Nephron (organoid): Measurements from ENCODE around the gene PLEKHG2.

ENCODE experiments used
- H3K27ac Mint-ChIP-seq, 3 experiments: 2 replicates each; pipeline ENCODE4 v1.8.0; 2020; ENCODE audit warnings: mixed read lengths in 3 of 3, mild to moderate bottlenecking in 2 of 3, moderate library complexity in 1 of 3
- H3K27me3 Mint-ChIP-seq: 2 replicates; pipeline ENCODE4 v1.8.0; 2021; ENCODE audit warnings: low read depth, mild to moderate bottlenecking, moderate library complexity, mixed read lengths
- H3K36me3 Mint-ChIP-seq: 2 replicates; pipeline ENCODE4 v1.8.0; 2020; ENCODE audit warnings: low read depth, mixed read lengths
- H3K4me1 Mint-ChIP-seq: 2 replicates; pipeline ENCODE4 v1.8.0; 2020; ENCODE audit warnings: mixed read lengths
- H3K4me3 Mint-ChIP-seq, 3 experiments: 2 replicates each; pipeline ENCODE4 v1.8.0; 2020; ENCODE audit warnings: mild to moderate bottlenecking in 3 of 3, mixed read lengths in 3 of 3, moderate library complexity in 2 of 3
- H3K9me3 Mint-ChIP-seq: 2 replicates; pipeline ENCODE4 v1.8.0; 2020; ENCODE audit warnings: mixed read lengths
- TF ChIP-seq, protein P1 (sequence below), 3 experiments: fragments of 200-600 bp; sonication (generic); IDR thresholded peaks; one replicate each; pipeline ENCODE4 v1.5.0; 2021; ENCODE audit warnings: antibody characterized with exemption in 3 of 3; ENCODE audit not compliant: unreplicated experiment in 3 of 3

Gene PLEKHG2

DNA sequence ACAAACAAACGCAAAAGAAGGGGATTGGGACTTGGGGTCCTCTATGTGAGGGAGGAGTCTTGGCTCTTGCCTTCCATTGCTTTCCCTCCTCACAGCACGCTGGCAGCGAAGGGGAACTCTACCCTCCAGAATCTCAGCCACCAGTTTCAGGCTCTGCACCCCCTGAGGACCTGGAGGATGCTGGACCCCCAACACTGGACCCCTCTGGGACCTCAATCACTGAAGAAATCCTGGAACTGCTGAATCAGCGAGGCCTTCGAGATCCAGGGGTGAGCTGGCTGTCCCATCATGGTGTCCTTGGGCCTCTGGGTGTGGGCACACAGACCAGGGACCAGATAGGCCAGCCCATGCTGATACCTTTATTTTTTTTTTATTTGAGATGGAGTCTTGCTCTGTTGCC is 9.6 kb downstream of the PLEKHG2 start:
- H3K9me3 Mint-ChIP-seq: no peaks in the 10 kb centered on the region
- H3K36me3 Mint-ChIP-seq: peaks cover 59% of the 10 kb centered on the region
- H3K27ac Mint-ChIP-seq: no peak overlapping the region
- TF ChIP-seq, protein P1, sequence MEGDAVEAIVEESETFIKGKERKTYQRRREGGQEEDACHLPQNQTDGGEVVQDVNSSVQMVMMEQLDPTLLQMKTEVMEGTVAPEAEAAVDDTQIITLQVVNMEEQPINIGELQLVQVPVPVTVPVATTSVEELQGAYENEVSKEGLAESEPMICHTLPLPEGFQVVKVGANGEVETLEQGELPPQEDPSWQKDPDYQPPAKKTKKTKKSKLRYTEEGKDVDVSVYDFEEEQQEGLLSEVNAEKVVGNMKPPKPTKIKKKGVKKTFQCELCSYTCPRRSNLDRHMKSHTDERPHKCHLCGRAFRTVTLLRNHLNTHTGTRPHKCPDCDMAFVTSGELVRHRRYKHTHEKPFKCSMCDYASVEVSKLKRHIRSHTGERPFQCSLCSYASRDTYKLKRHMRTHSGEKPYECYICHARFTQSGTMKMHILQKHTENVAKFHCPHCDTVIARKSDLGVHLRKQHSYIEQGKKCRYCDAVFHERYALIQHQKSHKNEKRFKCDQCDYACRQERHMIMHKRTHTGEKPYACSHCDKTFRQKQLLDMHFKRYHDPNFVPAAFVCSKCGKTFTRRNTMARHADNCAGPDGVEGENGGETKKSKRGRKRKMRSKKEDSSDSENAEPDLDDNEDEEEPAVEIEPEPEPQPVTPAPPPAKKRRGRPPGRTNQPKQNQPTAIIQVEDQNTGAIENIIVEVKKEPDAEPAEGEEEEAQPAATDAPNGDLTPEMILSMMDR (IDR thresholded peaks at IDR 0.05; ENCODE audit: unreplicated experiment in 3 of 3): no peak
- no peak overlapping the region for H3K4me3 Mint-ChIP-seq
- no peaks in the 10 kb centered on the region for H3K27me3 Mint-ChIP-seq
- peaks cover 12% of the 10 kb centered on the region for H3K4me1 Mint-ChIP-seq

DNA sequence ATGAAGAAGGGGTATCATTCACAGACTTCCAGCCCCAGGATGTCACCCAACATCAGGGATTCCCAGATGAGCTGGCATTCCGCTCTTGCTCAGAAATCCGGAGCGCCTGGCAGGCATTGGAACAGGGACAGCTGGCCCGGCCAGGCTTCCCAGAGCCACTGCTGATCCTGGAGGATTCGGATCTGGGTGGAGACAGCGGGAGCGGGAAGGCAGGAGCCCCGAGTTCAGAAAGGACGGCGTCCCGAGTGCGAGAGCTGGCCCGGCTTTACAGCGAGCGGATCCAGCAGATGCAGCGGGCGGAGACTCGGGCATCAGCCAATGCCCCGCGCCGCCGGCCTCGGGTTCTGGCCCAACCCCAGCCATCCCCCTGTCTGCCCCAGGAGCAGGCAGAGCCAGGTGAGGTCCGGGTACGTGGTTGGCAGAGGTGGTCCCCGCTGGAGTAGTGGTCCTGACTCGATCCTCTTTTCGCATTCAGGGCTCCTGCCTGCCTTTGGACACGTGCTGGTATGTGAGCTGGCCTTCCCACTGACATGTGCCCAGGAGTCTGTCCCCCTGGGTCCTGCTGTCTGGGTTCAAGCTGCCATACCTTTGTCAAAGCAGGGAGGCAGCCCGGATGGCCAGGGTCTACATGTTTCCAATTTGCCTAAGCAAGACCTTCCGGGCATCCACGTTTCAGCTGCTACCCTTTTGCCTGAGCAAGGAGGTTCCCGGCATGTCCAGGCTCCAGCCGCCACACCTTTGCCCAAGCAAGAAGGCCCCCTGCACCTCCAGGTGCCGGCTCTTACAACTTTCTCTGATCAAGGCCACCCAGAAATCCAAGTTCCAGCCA is 11.0 kb downstream of the PLEKHG2 start:
- Mint-ChIP-seq H3K27ac (peak overlapping the region in 2 of 3 experiments; percentile 35 to 42), H3K4me1 (peaks cover 17% of the 10 kb centered on the region), H3K36me3 (peaks cover 48% of the 10 kb centered on the region), H3K9me3 (no peaks in the 10 kb centered on the region), H3K27me3 (no peaks in the 10 kb centered on the region), H3K4me3 (no peak overlapping the region)
- TF ChIP-seq, protein P1 (IDR thresholded peaks at IDR 0.05; ENCODE audit: unreplicated experiment in 3 of 3): no peak

DNA sequence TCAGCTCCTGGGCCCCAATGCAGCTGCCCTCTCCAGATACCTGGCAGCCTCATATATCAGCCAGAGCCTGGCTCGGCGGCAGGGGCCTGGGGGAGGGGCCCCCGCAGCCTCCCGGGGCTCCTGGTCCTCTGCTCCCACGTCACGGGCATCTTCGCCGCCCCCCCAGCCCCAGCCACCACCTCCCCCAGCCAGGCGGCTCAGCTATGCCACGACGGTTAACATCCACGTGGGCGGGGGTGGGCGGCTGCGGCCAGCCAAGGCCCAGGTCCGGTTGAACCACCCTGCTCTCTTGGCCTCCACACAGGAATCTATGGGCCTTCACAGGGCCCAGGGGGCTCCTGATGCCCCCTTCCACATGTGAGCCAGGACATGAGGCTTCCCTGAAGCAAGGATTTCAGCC is 12.5 kb downstream of the PLEKHG2 start:
- peak overlapping the region in 2 of 3 experiments; percentile 20 to 61 for H3K27ac Mint-ChIP-seq
- TF ChIP-seq, protein P1 (IDR thresholded peaks at IDR 0.05; ENCODE audit: unreplicated experiment in 3 of 3): no peak
- no peaks in the 10 kb centered on the region for H3K27me3 Mint-ChIP-seq

DNA sequence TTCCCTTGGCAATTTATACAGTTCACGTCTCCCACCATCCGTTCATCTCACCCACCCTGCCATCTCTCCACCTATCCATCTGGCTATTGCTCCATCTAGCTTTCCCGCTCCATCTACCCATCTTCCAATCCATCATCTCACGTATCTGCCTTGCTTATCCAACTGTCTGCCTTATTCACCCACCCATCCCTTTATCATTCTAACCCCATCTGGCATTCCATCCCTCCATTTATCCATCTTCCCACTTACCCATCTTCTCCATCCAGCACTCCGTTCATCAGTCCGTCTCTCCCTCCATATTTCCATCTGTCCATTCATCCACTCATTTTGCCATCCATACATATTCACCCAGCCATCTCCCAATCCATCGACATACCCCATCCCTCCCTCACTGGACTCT is 13.3 kb downstream of the PLEKHG2 start:
- Mint-ChIP-seq H3K27me3 (no peaks in the 10 kb centered on the region), H3K4me3 (no peak overlapping the region), H3K9me3 (no peaks in the 10 kb centered on the region), H3K27ac (peak overlapping the region; percentile 3 to 21 (median 20)), H3K36me3 (peaks cover 32% of the 10 kb centered on the region), H3K4me1 (peaks cover 29% of the 10 kb centered on the region)
- TF ChIP-seq, protein P1 (IDR thresholded peaks at IDR 0.05; ENCODE audit: unreplicated experiment in 3 of 3): no peak

More for the DNA sequence above, 12.5 kb downstream of the PLEKHG2 start:
- Mint-ChIP-seq H3K36me3 (peaks cover 39% of the 10 kb centered on the region), H3K9me3 (no peaks in the 10 kb centered on the region), H3K4me3 (no peak overlapping the region), H3K4me1 (peaks cover 24% of the 10 kb centered on the region)

DNA sequence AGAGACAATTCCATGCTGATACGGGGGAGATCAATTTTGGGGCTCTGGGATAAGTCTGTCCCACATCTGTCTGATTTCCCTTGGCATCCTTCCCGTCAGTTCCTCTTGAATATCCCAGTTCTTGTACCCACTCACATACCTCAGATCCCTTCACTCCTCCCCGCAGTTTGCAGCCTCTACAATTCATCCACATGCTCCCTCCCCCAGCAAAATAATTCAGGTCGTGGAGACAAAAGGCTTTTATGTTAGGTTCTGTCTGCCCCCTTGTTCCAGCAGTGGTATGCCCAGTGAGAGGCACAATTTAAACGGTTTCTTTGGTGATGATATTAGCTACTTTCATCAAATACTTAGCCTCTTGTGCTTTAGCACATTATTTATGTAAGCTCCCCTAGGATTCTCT is 13.7 kb downstream of the PLEKHG2 start:
- Mint-ChIP-seq H3K27me3 (no peaks in the 10 kb centered on the region), H3K27ac (peak overlapping the region; percentile 3 to 21 (median 20)), H3K36me3 (peaks cover 28% of the 10 kb centered on the region), H3K4me1 (peaks cover 30% of the 10 kb centered on the region), H3K4me3 (no peak overlapping the region), H3K9me3 (no peaks in the 10 kb centered on the region)
- TF ChIP-seq, protein P1 (IDR thresholded peaks at IDR 0.05; ENCODE audit: unreplicated experiment in 3 of 3): no peak

DNA sequence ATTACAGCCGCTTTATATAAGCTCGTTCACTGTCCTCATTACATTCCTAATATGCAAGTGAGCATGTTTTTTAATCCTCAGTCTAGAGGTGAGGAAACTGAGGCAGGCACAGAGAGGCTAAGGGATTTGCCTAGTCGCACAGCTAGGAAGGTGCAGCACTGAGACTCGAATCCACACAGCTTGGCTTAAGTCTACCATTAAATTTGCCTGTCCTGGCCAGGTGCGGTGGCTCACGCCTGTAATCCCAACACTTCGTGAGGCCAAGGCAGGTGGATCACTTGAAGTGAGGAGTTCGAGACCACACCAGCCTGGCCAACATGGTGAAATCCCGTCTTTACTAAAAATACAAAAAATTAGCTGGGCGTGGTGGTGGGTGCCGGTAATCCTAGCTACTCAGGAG is 15.2 kb downstream of the PLEKHG2 start:
- H3K4me1 Mint-ChIP-seq: peaks cover 30% of the 10 kb centered on the region
- TF ChIP-seq, protein P1 (IDR thresholded peaks at IDR 0.05; ENCODE audit: unreplicated experiment in 3 of 3): no peak
- no peaks in the 10 kb centered on the region for H3K27me3 Mint-ChIP-seq
- H3K4me3 Mint-ChIP-seq: no peak overlapping the region
- peak overlapping the region; percentile 96 to 99 (median 99) for H3K27ac Mint-ChIP-seq
- H3K36me3 Mint-ChIP-seq: peaks cover 27% of the 10 kb centered on the region
- no peaks in the 10 kb centered on the region for H3K9me3 Mint-ChIP-seq
